LNCAP (cell line): ENCODE measurements around the gene RAB44.

Experiments
- TF ChIP-seq, protein P1 (sequence below): fragments of 450-650 bp; IDR thresholded peaks from 2 replicates; pipeline ENCODE4 v1.5.1; 2017; ENCODE audit warnings: mild to moderate bottlenecking

RAB44 gene

DNA sequence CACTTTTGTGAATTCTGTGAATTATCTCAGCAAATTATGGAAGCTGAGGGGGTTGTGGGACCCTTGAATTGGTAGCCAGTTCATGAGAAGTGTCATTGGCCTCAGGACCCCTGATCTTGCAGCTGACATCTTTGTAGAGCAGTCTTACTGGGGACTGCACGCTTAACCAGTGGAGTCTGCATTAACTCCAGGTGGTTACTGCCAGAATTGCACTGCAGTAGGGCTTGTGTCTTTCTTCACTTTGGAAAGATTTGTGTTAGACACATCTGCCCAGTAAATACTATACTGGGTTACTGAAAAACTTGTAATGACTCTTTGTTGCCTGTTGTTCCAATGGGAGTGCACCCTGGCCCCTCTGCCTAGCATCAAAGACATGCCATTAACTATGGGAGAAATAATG, 40.4 kb upstream of the RAB44 start:
- TF ChIP-seq, protein P1, sequence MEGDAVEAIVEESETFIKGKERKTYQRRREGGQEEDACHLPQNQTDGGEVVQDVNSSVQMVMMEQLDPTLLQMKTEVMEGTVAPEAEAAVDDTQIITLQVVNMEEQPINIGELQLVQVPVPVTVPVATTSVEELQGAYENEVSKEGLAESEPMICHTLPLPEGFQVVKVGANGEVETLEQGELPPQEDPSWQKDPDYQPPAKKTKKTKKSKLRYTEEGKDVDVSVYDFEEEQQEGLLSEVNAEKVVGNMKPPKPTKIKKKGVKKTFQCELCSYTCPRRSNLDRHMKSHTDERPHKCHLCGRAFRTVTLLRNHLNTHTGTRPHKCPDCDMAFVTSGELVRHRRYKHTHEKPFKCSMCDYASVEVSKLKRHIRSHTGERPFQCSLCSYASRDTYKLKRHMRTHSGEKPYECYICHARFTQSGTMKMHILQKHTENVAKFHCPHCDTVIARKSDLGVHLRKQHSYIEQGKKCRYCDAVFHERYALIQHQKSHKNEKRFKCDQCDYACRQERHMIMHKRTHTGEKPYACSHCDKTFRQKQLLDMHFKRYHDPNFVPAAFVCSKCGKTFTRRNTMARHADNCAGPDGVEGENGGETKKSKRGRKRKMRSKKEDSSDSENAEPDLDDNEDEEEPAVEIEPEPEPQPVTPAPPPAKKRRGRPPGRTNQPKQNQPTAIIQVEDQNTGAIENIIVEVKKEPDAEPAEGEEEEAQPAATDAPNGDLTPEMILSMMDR: no peak

DNA sequence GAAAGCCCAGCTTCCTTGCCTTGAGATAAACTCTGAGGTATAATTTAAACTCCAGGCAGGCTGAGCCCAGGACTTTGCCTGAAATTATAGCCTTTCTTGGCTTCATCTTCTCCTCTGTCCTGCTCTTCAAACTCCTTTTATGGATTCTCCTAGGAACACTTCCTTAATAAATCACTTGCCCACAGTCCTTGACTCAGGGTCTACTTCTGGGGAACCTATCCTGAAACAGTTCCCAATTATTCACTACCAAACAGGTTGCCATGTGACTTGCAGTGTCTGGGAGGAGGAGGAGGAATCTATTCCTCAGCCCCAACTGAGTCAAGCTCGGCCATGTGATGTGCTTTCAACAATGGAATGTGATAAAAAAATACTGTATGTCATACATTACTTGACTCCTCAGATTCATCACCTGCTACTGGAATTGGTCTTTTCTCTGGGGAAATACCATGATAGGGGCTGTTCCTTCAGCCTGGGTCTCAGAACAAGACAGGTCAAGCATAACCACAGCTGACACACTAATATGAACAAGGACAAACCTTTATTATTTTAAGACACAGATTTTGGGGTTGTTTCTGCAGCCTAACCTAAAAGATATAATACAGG, 39.6 kb upstream of the RAB44 start:
- TF ChIP-seq, protein P1: no peak

DNA sequence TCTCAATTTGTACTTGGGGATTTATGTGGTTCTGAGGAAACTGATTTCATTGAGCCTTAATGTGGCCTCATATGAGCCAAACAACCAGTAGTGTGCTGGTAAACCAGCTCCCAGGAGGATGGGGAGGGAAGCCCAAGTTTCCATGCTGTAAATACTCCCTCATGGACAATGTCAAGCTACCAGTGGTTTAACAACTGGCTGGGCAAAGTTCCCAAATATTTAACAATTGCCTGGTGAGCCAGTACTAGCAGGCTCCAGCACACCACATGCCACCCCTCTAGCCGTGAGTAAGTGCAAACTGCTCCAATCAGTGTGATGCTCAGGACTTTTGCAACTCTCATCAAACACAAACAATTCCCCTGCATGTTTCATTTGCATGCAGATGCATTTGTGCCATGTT, 38.4 kb upstream of the RAB44 start:
- TF ChIP-seq, protein P1: no peak

DNA sequence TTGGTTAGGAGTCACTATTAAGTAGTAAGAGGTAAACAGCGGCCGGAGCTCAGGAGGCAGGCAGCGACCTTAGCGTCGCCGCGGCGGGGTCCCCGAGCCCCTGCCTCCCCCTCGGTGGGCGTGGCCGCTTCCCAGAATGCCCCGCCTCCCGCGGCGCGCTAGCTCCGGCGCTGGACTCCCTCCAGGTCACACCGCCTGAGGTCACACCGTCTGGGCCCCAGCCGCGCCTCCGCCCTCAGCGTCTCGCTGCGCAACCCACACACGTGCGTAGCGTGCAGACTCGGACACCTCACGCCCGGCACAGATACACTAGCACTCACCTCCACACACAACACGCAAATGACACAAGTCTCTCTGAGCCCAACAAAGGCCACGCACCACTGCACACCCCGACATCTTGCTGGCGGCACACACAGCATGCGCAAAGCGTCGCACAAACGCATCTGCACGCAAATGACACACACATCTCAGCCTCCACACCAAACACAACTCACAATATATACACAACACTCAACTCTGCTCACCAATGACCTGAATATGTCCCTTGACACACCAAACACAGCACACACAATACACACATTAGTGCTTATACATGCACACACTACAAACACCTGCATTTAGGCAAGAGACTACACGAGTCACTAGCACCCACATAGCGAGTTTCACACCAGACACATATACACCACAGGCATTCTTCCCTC, 36.7 kb upstream of the RAB44 start:
- TF ChIP-seq, protein P1: no peak

DNA sequence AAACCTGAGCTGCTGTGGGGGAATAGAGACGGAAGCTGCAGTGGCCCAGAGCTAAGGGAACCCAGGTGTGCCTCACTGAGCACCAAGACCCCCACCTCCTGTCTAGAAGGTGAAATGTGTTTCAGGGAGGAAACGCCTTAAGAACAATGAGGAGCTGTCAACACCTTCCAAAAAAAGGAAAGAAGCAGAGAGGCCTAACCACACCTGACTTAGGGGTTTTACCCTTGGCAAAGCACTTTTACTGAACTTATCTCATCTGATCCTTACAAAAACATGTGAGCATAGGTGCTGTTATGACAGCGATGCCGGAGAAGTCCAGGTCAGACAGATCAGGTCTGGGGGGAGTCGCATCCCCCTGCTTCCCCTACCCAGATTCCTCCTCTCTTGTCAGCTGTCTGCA, 35.2 kb upstream of the RAB44 start:
- TF ChIP-seq, protein P1: no peak

DNA sequence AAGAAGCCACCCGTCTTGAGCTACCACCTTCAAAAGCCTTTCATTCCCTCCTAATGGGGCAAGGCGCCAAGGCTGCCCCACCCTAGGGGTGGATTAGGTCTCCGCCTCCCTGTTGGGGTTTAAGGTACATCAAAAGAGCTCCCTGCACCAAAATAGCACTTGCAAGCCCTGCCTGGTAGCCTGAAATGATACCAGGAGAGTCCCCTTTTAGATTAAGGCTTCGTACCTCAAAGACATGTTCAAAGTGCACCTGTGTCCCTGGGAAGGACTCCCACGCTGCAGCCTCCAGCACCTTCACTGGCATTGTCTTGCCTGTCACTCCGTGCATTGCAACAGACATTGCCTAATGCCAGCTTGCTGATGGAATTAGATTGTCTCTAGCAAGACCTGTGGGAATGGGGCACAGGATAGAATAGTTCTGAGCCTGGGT, 34.8 kb upstream of the RAB44 start:
- TF ChIP-seq, protein P1: no peak

DNA sequence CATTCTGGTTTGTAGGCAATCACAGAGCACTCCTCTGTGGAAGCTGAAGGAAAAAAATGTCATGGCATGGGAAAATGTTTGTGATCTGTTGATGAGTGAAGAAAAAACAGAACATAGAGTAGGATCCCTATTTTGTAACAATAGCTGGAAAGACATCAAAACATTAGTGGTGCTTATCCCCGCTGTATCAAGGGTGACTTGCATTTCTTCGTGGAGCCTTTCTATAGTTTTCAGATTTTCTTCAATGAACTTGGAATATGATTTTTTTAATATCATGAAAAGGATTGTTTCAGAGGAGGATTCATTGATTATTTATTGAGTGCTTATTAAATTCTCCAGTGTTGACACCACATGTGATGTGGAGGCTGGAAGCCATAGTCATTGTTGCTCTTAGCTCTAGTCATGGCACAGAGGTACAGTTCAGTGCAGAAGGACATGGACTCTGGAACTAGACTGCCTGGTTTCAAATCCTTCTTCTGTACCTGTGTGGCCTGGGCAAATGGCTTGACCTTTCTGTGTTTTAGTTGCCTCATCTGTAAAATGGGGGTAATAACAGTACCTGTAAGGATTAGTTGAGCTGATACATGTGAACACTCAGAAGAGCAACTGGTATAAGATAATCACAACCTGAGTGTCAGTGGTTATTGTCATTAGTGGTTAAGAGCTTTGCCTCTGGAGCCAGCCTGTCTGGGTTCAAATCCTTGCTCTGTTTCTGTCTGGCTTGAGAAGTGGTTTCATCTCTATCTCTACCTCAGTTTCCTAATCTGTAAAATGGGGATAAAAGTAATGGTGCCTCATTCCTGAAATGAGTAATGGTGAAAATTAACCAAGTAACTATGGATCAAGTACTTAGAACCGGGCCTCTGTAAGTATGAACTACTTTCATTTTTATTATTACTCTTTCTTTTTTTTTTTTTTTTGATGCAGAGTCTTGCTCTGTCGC, 33.9 kb upstream of the RAB44 start:
- TF ChIP-seq, protein P1: no peak
